ENCODE results near the gene GNPTAB.
"Not testable (repeated sequence)": the region's sequence is repeated elsewhere in the genome, so short reads cannot be mapped to it uniquely, and the experiment has no call there.

GNPTAB gene

DNA sequence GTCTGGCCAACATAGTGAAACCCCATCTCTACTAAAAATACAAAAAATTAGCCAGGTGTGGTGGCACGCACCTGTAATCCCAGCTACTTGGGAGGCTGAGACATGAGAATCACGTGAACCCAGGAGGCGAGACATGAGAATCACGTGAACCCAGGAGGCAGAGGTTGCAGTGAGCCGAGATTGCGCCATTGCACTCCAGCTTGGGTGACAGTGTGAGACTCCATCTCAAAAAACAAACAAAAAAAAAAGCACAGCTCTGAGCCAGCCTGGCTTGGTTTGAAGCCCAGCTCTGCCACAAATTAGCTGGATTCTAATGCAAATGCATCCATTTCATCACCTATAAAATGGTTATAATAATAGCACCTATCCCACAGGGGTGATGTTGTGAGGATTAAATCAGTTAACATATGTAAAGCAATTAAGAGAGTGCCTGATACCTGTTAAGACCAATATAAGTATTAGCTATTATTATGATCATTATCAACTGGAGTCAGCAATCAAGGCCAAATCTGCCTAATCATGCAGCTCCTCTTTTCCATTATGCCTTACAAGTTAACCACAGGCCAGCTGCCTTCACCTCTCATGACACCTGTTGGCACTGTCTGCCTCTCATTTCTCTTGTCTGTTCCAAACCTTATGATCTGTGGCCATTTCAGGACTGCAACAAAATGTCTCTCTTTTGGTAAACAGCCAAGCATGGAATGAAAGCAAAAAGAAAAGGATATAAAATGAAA lies 2.1 kb downstream of the GNPTAB start:
- peaks cover 69% of the 10 kb centered on the region for H3K4me1 Mint-ChIP-seq
- ATAC-seq (no peak), DNase-seq (no peak)
- H3K4me3 Mint-ChIP-seq: peak overlapping the region; percentile 95 to 100
- no peaks in the 10 kb centered on the region for H3K27me3 Mint-ChIP-seq
- H3K9me3 Mint-ChIP-seq: no peaks in the 10 kb centered on the region
- H3K27ac Mint-ChIP-seq: no peak overlapping the region

DNA sequence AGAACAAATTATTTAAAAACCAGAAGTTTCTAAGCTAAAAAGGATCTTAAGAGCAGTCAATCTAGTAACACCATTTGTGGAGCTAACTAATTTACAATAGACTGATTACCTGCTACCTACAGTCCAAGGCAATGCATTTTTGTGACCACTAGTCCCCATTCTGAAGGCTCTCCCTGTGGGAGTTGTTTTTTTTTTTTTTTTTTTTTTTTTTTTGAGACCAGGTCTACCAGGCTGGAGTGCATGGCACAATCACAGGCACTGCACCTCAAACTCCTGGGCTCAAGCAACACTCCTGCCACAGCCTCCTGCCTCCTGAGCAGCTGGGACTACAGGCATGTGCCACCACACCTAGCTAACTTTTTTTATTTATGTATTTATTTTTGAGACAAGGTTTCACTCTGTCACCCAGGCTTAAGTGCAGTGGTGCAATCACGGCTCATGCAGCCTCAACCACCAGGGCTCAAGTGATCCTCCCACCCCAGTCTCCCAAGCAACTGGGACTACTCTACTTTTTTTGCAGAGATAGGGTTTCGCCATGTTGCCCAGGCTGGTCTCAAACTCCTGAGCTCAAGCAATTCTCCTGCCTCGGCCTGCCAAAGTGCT lies 3.9 kb downstream of the GNPTAB start:
- Mint-ChIP-seq H3K4me3 (peak overlapping the region; percentile 42 to 43), H3K27me3 (no peaks in the 10 kb centered on the region), H3K4me1 (peaks cover 81% of the 10 kb centered on the region), H3K27ac (no peak overlapping the region), H3K9me3 (no peaks in the 10 kb centered on the region)
- DNase-seq: peak in 1 of 2 donors; percentile 27
- ATAC-seq: no peak

DNA sequence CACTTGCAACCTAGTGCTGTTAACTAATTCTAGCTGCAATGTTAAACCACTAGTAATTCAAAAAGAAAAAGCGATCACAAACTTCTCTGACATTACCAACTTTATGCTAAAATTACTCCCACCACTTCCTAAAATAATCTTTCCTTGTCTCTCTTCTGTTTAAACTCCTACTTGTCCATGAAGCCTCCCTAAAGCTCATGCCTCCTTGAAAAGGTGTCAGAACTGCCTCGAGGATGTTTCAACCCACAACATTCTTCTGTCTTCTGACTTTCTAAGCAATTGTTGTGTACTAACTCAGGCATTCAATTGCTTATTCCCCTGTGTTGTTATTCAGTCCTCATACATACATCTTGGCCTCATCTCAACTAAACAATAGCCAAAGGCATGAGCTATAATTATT lies 5.9 kb downstream of the GNPTAB start:
- peak overlapping the region in 1 of 2 donors; percentile 59 for H3K27ac Mint-ChIP-seq
- H3K4me1 Mint-ChIP-seq: peaks cover 94% of the 10 kb centered on the region
- ATAC-seq: no peak
- no peaks in the 10 kb centered on the region for H3K9me3 Mint-ChIP-seq
- DNase-seq: no peak
- no peaks in the 10 kb centered on the region for H3K27me3 Mint-ChIP-seq
- H3K4me3 Mint-ChIP-seq: peak overlapping the region; percentile 0 to 56

DNA sequence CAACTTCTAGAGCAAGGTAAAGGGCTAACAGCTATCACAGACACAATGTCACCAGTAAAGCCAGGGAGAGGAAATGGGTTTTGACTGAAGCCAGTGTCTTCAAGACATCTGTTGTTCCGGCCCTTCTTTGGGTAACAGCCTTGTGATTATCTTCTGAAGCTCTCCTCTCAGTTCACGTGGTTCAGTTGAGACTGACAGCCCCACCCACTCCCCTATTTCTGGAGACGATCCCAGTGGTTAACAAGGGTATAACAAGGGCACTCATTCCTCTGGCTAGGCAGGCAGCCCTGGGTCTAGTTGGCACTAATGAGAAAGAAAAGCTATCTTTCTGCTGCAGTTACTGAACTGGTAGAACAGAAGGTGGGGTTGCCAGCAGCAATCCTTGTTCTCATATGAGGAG lies 6.9 kb downstream of the GNPTAB start:
- DNase-seq (peak; percentile 62 to 80), ATAC-seq (peak; percentile 92)
- H3K4me1 Mint-ChIP-seq: peaks cover 93% of the 10 kb centered on the region
- peaks cover 0 to 4% of the 10 kb centered on the region in 2 donors for H3K9me3 Mint-ChIP-seq
- no peaks in the 10 kb centered on the region for H3K27me3 Mint-ChIP-seq
- H3K4me3 Mint-ChIP-seq: peak overlapping the region; percentile 35 to 68
- H3K27ac Mint-ChIP-seq: peak overlapping the region in 1 of 2 donors; percentile 16

DNA sequence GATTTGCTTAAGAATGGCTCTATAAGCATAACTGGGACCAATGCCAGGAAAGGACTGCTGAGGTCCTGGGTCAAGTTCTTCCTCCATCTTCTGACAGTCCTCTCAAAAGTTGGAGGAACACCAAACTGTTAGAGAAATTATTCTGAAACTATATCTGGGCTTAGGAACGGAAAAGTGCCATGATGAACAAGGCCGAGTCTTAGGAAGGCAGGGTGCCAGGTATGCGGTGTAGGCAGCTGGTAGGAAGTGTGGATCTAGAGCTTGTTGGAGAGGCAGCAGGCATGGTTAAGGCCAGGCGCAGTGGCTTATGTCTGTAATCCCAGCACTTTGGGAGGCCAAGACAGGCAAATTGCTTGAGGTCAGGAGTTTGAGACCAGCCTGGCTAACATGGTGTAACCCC lies 7.7 kb downstream of the GNPTAB start:
- Mint-ChIP-seq H3K9me3 (peaks cover 0 to 5% of the 10 kb centered on the region in 2 donors), H3K27me3 (no peaks in the 10 kb centered on the region), H3K4me3 (peak overlapping the region; percentile 36 to 38), H3K27ac (peak overlapping the region in 1 of 2 donors; percentile 82), H3K4me1 (peaks cover 90% of the 10 kb centered on the region)
- ATAC-seq: no peak
- no peak for DNase-seq

DNA sequence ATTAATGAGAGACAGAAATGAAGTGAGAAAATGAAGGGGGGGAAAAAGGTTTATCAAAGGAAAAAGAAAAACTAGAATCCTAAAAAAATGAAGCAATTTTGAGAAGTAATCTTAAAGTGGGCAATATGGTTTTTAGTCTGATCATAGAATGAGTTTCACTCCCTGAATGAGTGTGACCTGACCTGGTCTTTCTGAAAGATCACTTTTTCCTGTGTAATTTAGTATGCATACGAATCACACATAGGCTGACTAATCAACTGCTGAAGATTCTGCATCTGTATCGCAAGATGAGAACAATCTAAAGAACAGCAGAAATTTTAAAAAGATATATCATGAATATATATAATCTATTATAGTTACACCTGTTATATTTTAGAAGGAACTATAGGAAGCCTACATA lies 11.3 kb downstream of the GNPTAB start:
- Mint-ChIP-seq H3K9me3 (peaks cover 0 to 10% of the 10 kb centered on the region in 2 donors), H3K4me1 (peaks cover 78% of the 10 kb centered on the region), H3K4me3 (peak overlapping the region; percentile 13 to 60), H3K27ac (peak overlapping the region; percentile 64 to 98), H3K27me3 (no peaks in the 10 kb centered on the region)
- ATAC-seq: peak; percentile 88
- no peak for DNase-seq

DNA sequence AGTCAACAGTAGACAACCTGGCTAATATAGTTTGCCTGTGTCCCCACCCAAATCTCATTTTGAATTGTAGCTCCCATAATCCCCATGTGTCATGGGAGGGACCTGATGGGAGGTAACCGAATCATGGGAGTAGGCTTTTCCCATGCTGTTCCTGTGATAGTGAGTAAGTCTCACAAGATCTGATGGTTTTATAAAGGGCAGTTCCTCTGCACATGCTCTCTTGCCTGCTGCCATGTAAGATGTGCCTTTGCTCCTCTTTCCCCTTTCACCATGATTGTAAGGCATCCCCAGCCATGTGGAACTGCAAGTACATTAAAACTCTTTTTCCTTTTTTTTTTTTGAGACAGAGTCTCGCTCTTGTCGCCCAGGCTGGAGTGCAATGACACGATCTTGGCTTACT lies 12.1 kb downstream of the GNPTAB start:
- peak overlapping the region; percentile 64 to 98 for H3K27ac Mint-ChIP-seq
- peaks cover 72% of the 10 kb centered on the region for H3K4me1 Mint-ChIP-seq
- H3K4me3 Mint-ChIP-seq: peak overlapping the region; percentile 13 to 60
- not testable (repeated sequence) for H3K9me3 Mint-ChIP-seq, DNase-seq, ATAC-seq, H3K27me3 Mint-ChIP-seq

DNA sequence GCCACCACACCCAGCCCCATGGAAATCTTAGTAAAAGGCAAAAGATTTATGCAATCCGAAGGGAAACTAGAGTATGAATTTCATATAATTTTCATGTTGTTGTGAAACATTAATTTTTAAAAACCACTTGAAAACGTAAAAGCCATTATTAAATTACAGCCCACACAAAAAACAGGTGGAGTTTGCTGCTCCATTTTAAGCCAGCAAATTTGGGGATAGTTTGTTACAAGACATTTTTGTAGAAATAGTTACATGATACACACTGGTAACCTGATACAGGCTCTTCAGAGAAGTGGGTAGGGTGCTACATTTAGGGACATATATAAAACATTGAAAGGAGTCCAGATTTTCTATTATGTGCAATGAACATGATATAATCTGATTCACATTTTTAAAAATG lies 17.6 kb downstream of the GNPTAB start:
- H3K27ac Mint-ChIP-seq: no peak overlapping the region
- H3K27me3 Mint-ChIP-seq: no peaks in the 10 kb centered on the region
- H3K4me3 Mint-ChIP-seq: no peak overlapping the region

DNA sequence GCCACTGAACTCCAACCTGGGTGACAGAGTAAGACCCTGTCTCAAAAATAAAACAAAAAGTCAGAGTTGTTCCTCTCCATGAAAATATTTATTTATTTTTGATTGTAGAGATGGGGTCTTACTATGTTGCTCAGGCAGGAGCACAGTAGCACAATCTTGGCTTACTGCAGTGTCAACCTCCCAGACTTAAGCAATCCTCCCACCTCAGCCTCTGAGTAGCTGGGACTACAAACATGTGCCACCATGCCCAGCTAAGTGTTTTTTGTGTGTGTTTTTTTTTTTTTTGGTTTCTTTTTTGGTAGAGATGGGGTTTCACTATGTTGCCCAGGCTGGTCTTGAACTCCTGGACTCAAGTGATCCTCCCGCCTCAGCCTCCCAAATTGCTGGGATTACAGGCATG lies 18.0 kb downstream of the GNPTAB start:
- peaks cover 64% of the 10 kb centered on the region for H3K4me1 Mint-ChIP-seq
- not testable (repeated sequence) for H3K27ac Mint-ChIP-seq, ATAC-seq, H3K4me3 Mint-ChIP-seq, DNase-seq, H3K9me3 Mint-ChIP-seq, H3K27me3 Mint-ChIP-seq

More for the DNA sequence above, 17.6 kb downstream of the GNPTAB start:
- peaks cover 7 to 8% of the 10 kb centered on the region in 2 donors for H3K9me3 Mint-ChIP-seq
- ATAC-seq (no peak), DNase-seq (no peak)
- peaks cover 64% of the 10 kb centered on the region for H3K4me1 Mint-ChIP-seq

DNA sequence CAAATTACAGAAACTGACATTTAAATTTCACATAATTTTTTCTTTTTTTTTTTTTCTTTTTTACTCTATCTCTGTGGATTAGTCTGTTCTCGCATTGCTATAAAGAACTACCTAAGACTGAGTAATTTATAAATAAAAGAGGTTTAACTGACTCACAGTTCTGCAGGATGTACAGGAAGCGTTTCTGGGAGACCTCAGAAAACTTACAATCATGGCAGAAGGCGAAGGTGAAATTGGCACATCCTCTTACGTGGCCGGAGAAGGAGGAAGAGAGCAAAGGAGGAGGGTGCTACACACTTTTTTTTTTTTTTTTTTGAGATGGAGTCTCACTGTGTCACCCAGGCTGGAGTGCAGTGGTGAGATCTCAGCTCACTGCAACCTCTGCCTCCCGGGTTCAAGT lies 19.4 kb downstream of the GNPTAB start:
- ATAC-seq: peak; percentile 26
- not testable (repeated sequence) for H3K9me3 Mint-ChIP-seq, H3K27me3 Mint-ChIP-seq, DNase-seq
- peak overlapping the region in 1 of 2 donors; percentile 79 for H3K27ac Mint-ChIP-seq
- H3K4me3 Mint-ChIP-seq: peak overlapping the region in 1 of 2 donors; percentile 50
- H3K4me1 Mint-ChIP-seq: peaks cover 70% of the 10 kb centered on the region

DNA sequence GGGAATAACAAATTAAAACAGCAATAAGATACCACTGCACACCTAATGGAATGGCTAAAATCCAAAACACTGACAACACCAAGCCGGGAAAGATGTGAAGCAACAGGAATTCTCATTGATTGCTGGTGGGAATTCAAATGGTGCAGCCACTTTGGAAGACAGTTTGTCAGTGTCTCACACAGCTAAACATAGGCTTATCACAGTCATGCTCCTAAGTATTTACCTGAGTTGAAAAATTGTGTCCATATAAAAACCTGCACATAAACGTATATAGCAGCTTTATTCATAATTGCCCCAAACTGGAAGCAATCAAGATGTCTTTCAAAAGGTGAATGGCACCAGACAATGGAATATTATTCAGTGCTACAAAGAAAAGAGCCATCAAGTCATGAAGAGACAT lies 21.6 kb downstream of the GNPTAB start:
- Mint-ChIP-seq H3K4me3 (no peak overlapping the region), H3K27me3 (no peaks in the 10 kb centered on the region), H3K27ac (no peak overlapping the region), H3K4me1 (peaks cover 66% of the 10 kb centered on the region), H3K9me3 (peaks cover 4 to 7% of the 10 kb centered on the region in 2 donors)
- no peak for DNase-seq
- ATAC-seq: no peak

DNA sequence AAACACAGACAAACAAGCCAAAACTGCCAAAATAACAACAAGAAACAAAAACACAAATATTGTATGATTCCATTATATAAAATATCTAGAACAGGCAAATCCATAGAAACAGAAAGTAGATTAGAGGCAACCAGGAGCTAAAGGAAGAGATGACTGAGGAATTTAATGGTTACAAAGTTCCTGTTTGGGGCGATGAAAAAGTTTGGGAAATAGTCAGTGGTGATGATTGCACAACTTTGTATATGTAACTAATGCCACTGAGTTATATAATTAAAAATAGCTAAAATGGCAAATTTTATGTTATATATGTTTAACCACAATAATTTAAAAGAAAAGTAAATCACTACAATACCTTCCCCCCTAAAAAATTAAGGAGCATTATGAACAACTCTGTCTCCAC lies 24.5 kb downstream of the GNPTAB start:
- ATAC-seq: no peak
- H3K27ac Mint-ChIP-seq: no peak overlapping the region
- H3K4me1 Mint-ChIP-seq: peaks cover 74% of the 10 kb centered on the region
- H3K27me3 Mint-ChIP-seq: no peaks in the 10 kb centered on the region
- peaks cover 1 to 3% of the 10 kb centered on the region in 2 donors for H3K9me3 Mint-ChIP-seq
- no peak for DNase-seq
- H3K4me3 Mint-ChIP-seq: no peak overlapping the region

DNA sequence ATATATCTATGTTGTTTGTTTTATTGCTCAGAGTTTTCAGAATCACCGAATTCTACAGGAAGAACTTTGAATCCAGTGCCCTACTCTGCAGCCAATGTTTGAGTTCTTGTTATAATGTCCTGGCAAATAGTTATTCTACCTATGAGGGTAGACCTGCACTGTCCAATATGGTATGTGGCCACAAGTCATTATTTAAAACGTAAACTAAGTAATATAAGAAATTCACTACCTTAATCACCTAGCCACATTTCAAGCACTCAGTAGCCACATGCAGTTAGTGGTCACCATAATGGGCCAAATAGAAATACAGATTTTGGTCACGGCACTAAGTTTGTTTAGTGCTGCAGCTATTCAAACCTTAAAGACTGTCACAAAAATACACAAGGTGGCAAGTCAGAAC lies 26.4 kb downstream of the GNPTAB start:
- DNase-seq (no peak), ATAC-seq (no peak)
- H3K9me3 Mint-ChIP-seq: no peaks in the 10 kb centered on the region
- peaks cover 71% of the 10 kb centered on the region for H3K4me1 Mint-ChIP-seq
- no peak overlapping the region for H3K4me3 Mint-ChIP-seq
- H3K27me3 Mint-ChIP-seq: no peaks in the 10 kb centered on the region
- no peak overlapping the region for H3K27ac Mint-ChIP-seq

DNA sequence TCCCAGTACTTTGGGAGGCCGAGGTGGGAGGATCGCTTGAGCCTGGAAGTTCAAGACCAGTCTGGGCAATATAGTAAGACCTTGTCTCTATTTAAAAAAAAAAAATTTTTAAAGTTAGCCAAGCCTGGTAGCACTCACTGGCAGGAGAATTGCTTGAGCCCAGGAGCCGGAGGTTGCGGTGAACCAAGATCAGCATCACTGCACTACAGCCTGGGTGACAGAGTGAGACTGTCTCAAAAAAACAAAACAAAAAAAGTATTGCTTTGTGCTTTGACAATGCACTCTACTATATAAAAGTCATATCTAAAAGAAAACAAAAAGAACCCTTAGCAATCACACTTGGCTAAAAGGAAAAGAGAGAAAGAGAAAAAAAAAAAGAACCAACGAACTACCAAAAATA lies 26.8 kb downstream of the GNPTAB start:
- DNase-seq: no peak
- H3K27me3 Mint-ChIP-seq: no peaks in the 10 kb centered on the region
- no peak overlapping the region for H3K27ac Mint-ChIP-seq
- H3K4me1 Mint-ChIP-seq: peaks cover 71% of the 10 kb centered on the region
- no peaks in the 10 kb centered on the region for H3K9me3 Mint-ChIP-seq
- no peak for ATAC-seq
- H3K4me3 Mint-ChIP-seq: no peak overlapping the region

DNA sequence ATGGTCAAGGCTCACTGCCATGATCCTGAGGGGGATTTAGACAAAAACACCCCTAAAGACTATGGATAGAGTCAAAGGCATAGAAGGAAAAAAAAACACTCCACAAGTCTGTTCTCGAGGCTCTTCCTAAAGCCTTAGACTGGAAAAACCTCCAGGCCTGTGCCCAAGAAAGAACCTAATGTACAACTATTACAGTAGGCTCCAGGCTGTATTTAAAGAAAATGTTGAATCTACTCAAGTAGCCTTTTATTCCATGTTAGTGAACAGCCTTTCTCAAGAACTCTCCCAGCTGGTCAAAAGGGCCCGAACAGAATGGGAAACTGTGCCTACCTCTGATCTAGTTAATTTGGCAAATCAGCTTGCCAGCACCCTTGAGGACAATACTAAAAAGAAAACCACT lies 28.3 kb downstream of the GNPTAB start:
- Mint-ChIP-seq H3K4me1 (peaks cover 71% of the 10 kb centered on the region), H3K4me3 (no peak overlapping the region), H3K9me3 (peaks cover 0 to 5% of the 10 kb centered on the region in 2 donors), H3K27me3 (no peaks in the 10 kb centered on the region), H3K27ac (no peak overlapping the region)
- DNase-seq (no peak), ATAC-seq (no peak)

DNA sequence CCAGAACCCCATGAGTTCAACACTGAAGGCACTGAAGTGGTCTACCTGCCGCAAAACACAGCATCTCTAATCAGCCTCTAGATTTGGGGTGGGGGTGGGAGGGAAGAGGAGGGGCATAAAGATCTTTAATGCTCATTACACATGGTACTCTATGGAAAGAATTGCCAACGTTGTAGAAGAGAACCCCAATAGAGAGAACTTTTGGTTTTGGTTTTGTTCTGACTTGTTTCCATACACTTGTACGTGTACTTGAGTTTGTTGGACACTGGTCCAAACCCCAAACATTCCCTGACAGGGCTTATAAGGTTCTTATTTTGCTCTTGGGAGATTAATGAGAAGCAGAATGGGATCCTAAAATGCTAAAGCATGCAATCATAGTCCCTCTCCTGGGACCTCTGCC lies 31.0 kb downstream of the GNPTAB start:
- ATAC-seq (peak; percentile 85), DNase-seq (no peak)
- Mint-ChIP-seq H3K27ac (peak overlapping the region in 1 of 2 donors; percentile 61), H3K9me3 (peaks cover 0 to 5% of the 10 kb centered on the region in 2 donors), H3K27me3 (no peaks in the 10 kb centered on the region), H3K4me3 (peak overlapping the region; percentile 15 to 41), H3K4me1 (peaks cover 73% of the 10 kb centered on the region)
